ENCODE results near the gene LGALS1. TPM values are rescaled to one million over a fixed set of nuclear protein-coding genes. Genes with fewer than 3 reads are reported as not detected.

The LGALS1 gene
- polyA plus RNA-seq, 1 of the 3 experiments (the other 2 are of a cell fraction), result 12,045 TPM

DNA sequence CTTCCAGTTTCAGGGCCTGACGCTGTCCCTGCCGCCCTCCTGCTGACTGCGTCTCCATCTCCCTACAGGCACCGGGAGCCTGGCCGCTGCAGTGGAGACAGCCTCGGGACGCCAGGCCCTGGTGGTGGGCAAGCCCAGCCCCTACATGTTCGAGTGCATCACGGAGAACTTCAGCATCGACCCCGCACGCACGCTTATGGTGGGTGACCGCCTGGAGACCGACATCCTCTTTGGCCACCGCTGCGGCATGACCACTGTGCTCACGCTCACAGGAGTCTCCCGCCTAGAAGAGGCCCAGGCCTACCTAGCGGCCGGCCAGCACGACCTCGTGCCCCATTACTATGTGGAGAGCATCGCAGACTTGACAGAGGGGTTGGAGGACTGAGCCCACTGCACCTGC lies 9.9 kb upstream of the LGALS1 start (continued):
- TF ChIP-seq, protein P1, sequence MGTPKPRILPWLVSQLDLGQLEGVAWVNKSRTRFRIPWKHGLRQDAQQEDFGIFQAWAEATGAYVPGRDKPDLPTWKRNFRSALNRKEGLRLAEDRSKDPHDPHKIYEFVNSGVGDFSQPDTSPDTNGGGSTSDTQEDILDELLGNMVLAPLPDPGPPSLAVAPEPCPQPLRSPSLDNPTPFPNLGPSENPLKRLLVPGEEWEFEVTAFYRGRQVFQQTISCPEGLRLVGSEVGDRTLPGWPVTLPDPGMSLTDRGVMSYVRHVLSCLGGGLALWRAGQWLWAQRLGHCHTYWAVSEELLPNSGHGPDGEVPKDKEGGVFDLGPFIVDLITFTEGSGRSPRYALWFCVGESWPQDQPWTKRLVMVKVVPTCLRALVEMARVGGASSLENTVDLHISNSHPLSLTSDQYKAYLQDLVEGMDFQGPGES (IDR thresholded peaks at IDR 0.05; ENCODE audit: low read depth, low read length), result no peak
- TF ChIP-seq RCOR1 (IDR thresholded peaks at IDR 0.05; ENCODE audit: low read length), result no peak

- Histone ChIP-seq H3K27me3 (ENCODE audit: insufficient read depth) (no peaks in the 10 kb centered on the region), H3K9me2 (no peaks in the 10 kb centered on the region), H3K27ac (ENCODE audit: low read depth in 2 of 2, low read length in 1 of 2) (no peak overlapping the region), H4K20me1 (ENCODE audit: insufficient read depth) (no peaks in the 10 kb centered on the region), H3K36me3 (replicated peaks in 1 of 2; ENCODE audit: control insufficient read depth in 1 of 2, insufficient read depth in 2 of 2, low read length in 1 of 2) (peaks cover 0 to 2% of the 10 kb centered on the region in 2 experiments), H2AFZ (ENCODE audit: low read depth) (no peak overlapping the region), H3K9me3 (no peaks in the 10 kb centered on the region), H3K79me2 (ENCODE audit: insufficient read depth) (peaks cover 33% of the 10 kb centered on the region; the same call in 1 of the 2 replicates), H3F3A (replicated peaks; ENCODE audit: insufficient read depth) (peaks cover 10% of the 10 kb centered on the region), H3K9ac (no peak overlapping the region), H3K4me1 (ENCODE audit: control insufficient read depth in 1 of 2, insufficient read depth in 2 of 2, low read depth in 1 of 2, low read length in 1 of 2) (peaks cover 0 to 5% of the 10 kb centered on the region in 2 experiments; a peak in 2 of 4 replicates), H3K4me3 (ENCODE audit: low read depth in 2 of 2, low read length in 1 of 2) (no peak overlapping the region), H3K4me2 (no peak overlapping the region)
- POLR2A ChIA-PET, result interaction anchor here (0.6 kb wide), 1 partner anchor 27 kb away, joined by 5 read pairs; no protein-coding TSS in a partner anchor
- CTCF ChIA-PET, result interaction anchor here (1.0 to 44.3 kb wide), 5 partner anchors 8 to 65 kb away, joined by 3 to 898 read pairs (median 16); partner anchors contain the start of gene SH3BP1
- DNase-seq, result no peak
- no peak for TF ChIP-seq RXRA (IDR thresholded peaks at IDR 0.05; ENCODE audit: borderline replicate concordance, low read depth)
- WGBS (ENCODE audit: low lambda C conversion rate), result 80% methylated on average over 6 of the region's 6 CpGs
Measured at GRCh38 chr22:37669586-37669985, 5.8 kb upstream of the LGALS1 start.

DNA sequence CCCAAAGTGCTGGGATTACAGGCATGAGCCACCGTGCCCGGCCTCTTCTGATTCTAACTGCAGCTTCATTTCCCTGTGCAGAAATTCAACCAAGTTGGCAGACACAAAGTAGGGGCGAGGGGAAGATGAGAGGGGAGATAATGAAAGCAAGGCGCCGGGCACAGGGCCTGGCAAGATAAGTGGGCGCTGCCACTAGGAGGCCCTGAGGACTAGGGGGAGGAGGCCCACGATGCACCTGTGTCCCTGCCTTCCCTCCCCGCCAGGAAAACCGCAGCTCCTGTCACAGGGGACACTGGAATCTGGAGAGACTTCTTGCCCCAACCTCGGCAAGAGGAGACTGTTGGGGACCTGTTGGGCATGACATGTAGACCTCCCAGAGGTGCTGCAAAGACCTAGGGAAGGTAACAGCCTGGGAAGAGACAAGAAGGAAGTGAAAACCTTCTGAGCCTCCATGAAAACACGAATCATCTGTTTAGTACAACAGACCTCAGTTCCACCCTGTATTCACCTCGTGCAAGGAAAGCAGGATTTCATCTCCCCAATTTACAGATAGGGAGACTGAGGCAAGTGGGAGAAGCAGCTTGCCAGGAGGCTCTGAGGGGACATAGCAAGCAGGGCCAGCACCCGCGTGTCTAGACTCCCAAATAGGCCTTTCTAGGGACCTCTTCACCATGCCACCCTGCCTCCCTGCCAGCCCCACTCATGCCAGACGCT lies 3.1 kb upstream of the LGALS1 start:
- POLR2A ChIA-PET, result interaction anchor here (0.7 to 0.8 kb wide), 2 partner anchors 14 kb away, joined by 3 to 6 read pairs; partner anchors contain the start of genes NOL12 and PDXP
- H3K27me3 ChIP-seq (ENCODE audit: insufficient read depth), result no peaks in the 10 kb centered on the region
- no peak overlapping the region for H3K4me2 ChIP-seq
- peaks cover 24% of the 10 kb centered on the region for H3F3A ChIP-seq (replicated peaks; ENCODE audit: insufficient read depth)
- H3K79me2 ChIP-seq (ENCODE audit: insufficient read depth), result peaks cover 35% of the 10 kb centered on the region
- no peaks in the 10 kb centered on the region for H3K9me3 ChIP-seq
- peaks cover 4% of the 10 kb centered on the region for H4K20me1 ChIP-seq (ENCODE audit: insufficient read depth)
- peak; percentile 44; the same call in 1 of the 2 replicates for TF ChIP-seq GATA2 (CRISPR knock-in tag; IDR thresholded peaks at IDR 0.05)
- TF ChIP-seq MEF2A (IDR thresholded peaks at IDR 0.05; ENCODE audit: borderline replicate concordance, low read depth), result no peak
- TF ChIP-seq CTCF (IDR thresholded peaks at IDR 0.05), result 0 out of 2 replicates have a peak, but pooled peaks have one; percentile 9
- WGBS (ENCODE audit: low lambda C conversion rate), result 82% methylated on average over 14 of the region's 15 CpGs
- peaks cover 1 to 8% of the 10 kb centered on the region in 2 experiments for H3K36me3 ChIP-seq (replicated peaks in 1 of 2; ENCODE audit: control insufficient read depth in 1 of 2, insufficient read depth in 2 of 2, low read length in 1 of 2)
- no peak overlapping the region for H3K27ac ChIP-seq (ENCODE audit: low read depth in 2 of 2, low read length in 1 of 2)
- peak; percentile 48 for DNase-seq
- H3K4me3 ChIP-seq (ENCODE audit: low read depth in 2 of 2, low read length in 1 of 2), result no peak overlapping the region
- no peak overlapping the region for H2AFZ ChIP-seq (ENCODE audit: low read depth)
- CTCF ChIA-PET, result interaction anchor here (0.9 to 44.3 kb wide), 6 partner anchors 9 to 65 kb away, joined by 3 to 898 read pairs (median 12); partner anchors contain the start of gene SH3BP1
- H3K9me2 ChIP-seq, result no peaks in the 10 kb centered on the region
- H3K9ac ChIP-seq, result no peak overlapping the region
- H3K4me1 ChIP-seq (ENCODE audit: control insufficient read depth in 1 of 2, insufficient read depth in 2 of 2, low read depth in 1 of 2, low read length in 1 of 2), result peaks cover 5 to 18% of the 10 kb centered on the region in 2 experiments; a peak in 2 of 4 replicates
